PC-9 (cell line): ENCODE results near the gene LTC4S. TPM values are rescaled to one million over a fixed set of nuclear protein-coding genes. Genes with fewer than 3 reads are reported as not detected.

Experiments used
- BruUV-seq: library from RNA; stranded (reverse); fragments of 400-500 nt; replicated peaks from 2 replicates; lab custom pipeline; 2021; lab: Mats Ljungman, UMichigan
- CTCF ChIA-PET: fragments of 300-600 bp; sonication (Branson Sonifier 250); formaldehyde crosslinking; loops from one replicate; lab custom pipeline; 2022; ENCODE audit warnings: antibody characterized with exemption; lab: Charles Lee
- POLR2A ChIA-PET: fragments of 300-600 bp; sonication (Branson Sonifier 250); formaldehyde crosslinking; loops from one replicate; lab custom pipeline; 2022; ENCODE audit warnings: antibody characterized with exemption; ENCODE audit not compliant: unreplicated experiment; lab: Charles Lee
- DNase-seq, 2 experiments: peaks; one replicate each; pipeline versions ENCODE4 v3.0.0 to v3.0.0-alpha.2; 2015 to 2022; ENCODE audit warnings: mixed read lengths in 1 of 2
- H2AFZ ChIP-seq: fragments of 200-600 bp; sonication (generic); 2 replicates; pipeline ENCODE4 v1.8.1; 2017; ENCODE audit warnings: antibody characterized with exemption
- H3F3A ChIP-seq: fragments of 200-600 bp; sonication (generic); 2 replicates; pipeline ENCODE4 v1.8.1; 2017; ENCODE audit warnings: antibody characterized with exemption, mild to moderate bottlenecking, low read depth; ENCODE audit not compliant: insufficient read depth
- H3K27ac ChIP-seq: fragments of 200-600 bp; sonication (generic); 2 replicates; pipeline ENCODE4 v1.6.1; 2016; ENCODE audit warnings: mixed run types
- H3K27me3 ChIP-seq: fragments of 200-600 bp; sonication (generic); 2 replicates; pipeline ENCODE4 v1.6.1; 2016; ENCODE audit warnings: low read depth, mixed run types; ENCODE audit not compliant: insufficient read depth
- H3K36me3 ChIP-seq: fragments of 200-600 bp; sonication (generic); 2 replicates; pipeline ENCODE4 v1.6.1; 2016; ENCODE audit warnings: low read depth, mixed run types
- H3K4me1 ChIP-seq: fragments of 200-600 bp; sonication (generic); replicated peaks from 2 replicates; pipeline ENCODE4 v1.6.1; 2016; ENCODE audit warnings: mixed run types; ENCODE audit not compliant: insufficient read depth
- H3K4me2 ChIP-seq: fragments of 200-600 bp; sonication (generic); 2 replicates; pipeline ENCODE4 v1.6.1; 2017; ENCODE audit warnings: mixed run types
- H3K4me3 ChIP-seq: fragments of 200-600 bp; sonication (generic); 2 replicates; pipeline ENCODE4 v1.6.1; 2016; ENCODE audit warnings: mixed run types
- H3K79me2 ChIP-seq: fragments of 200-600 bp; sonication (generic); 2 replicates; pipeline ENCODE4 v1.6.1; 2017; ENCODE audit warnings: low read depth, mixed run types
- H3K9me2 ChIP-seq: fragments of 200-600 bp; sonication (generic); 2 replicates; pipeline ENCODE4 v1.8.1; 2017; ENCODE audit warnings: mild to moderate bottlenecking; ENCODE audit not compliant: insufficient read depth
- H3K9me3 ChIP-seq: fragments of 200-600 bp; sonication (generic); 2 replicates; pipeline ENCODE4 v1.8.1; 2016; ENCODE audit warnings: low read depth; ENCODE audit not compliant: insufficient read depth
- H4K20me1 ChIP-seq: fragments of 200-600 bp; sonication (generic); 2 replicates; pipeline ENCODE4 v1.8.1; 2017; ENCODE audit not compliant: insufficient read depth
- CTCF ChIP-seq: fragments of 200-600 bp; sonication (generic); conservative IDR thresholded peaks from 2 replicates; pipeline ENCODE4 v1.6.1; 2017; ENCODE audit warnings: mixed run types, antibody characterized with exemption, mild to moderate bottlenecking, moderate library complexity
- EZH2 ChIP-seq: fragments of 200-600 bp; sonication (generic); IDR thresholded peaks from 2 replicates; pipeline ENCODE4 v1.8.0; 2017; ENCODE audit warnings: antibody characterized with exemption, low read depth
- intact Hi-C: fragments of 100-400 bp; cut with micrococcal nuclease; formaldehyde crosslinking; loops from one replicate; pipeline ENCODE4 v1.10.0; 2022; ENCODE audit not compliant: unreplicated experiment
- total RNA-seq: library from RNA; stranded (reverse); gene quantifications from 2 replicates; pipeline ENCODE4 v1.2.3, GENCODE V29; 2021

Gene LTC4S
- total RNA-seq, 1 experiment from 2014 or later: 9.7 TPM

GRCh38 chr5:179812135-179812825 is 18.5 kb downstream of the LTC4S start:
- no peak overlapping the region for H3K4me2 ChIP-seq
- no peaks in the 10 kb centered on the region; the same call in 1 of the 2 replicates for H3K36me3 ChIP-seq
- H3K4me1 ChIP-seq: peaks cover 14% of the 10 kb centered on the region; the same call in 1 of the 2 replicates
- H3F3A ChIP-seq: peaks cover 28% of the 10 kb centered on the region; the same call in 1 of the 2 replicates
- no peak overlapping the region for H3K4me3 ChIP-seq
- POLR2A ChIA-PET: no interaction called here
- BruUV-seq: no TSS peak
- H3K9me2 ChIP-seq: no peaks in the 10 kb centered on the region
- no peak overlapping the region for H3K27ac ChIP-seq
- H4K20me1 ChIP-seq: no peaks in the 10 kb centered on the region
- H3K27me3 ChIP-seq: no peaks in the 10 kb centered on the region
- no peak for TF ChIP-seq EZH2
- no peak for TF ChIP-seq CTCF
- intact Hi-C loops: no loop called here
- peaks cover 10% of the 10 kb centered on the region; the same call in 1 of the 2 replicates for H3K79me2 ChIP-seq
- no peaks in the 10 kb centered on the region; the same call in 1 of the 2 replicates for H3K9me3 ChIP-seq
- H2AFZ ChIP-seq: no peak overlapping the region
- no peak for DNase-seq
- CTCF ChIA-PET: no interaction called here

- no peak overlapping the region for H2AFZ ChIP-seq
- no peaks in the 10 kb centered on the region; the same call in 1 of the 2 replicates for H3K9me3 ChIP-seq
- H3K27me3 ChIP-seq: no peaks in the 10 kb centered on the region
- H3K36me3 ChIP-seq: no peaks in the 10 kb centered on the region; the same call in 1 of the 2 replicates
- POLR2A ChIA-PET: interaction anchor here (0.6 kb wide), 1 partner anchor 25 kb away, joined by 8 read pairs; no protein-coding TSS in a partner anchor
- CTCF ChIA-PET: no interaction called here
- H3K4me2 ChIP-seq: no peak overlapping the region
- H3K27ac ChIP-seq: no peak overlapping the region
- H3K4me1 ChIP-seq: peaks cover 14% of the 10 kb centered on the region
- no peaks in the 10 kb centered on the region for H4K20me1 ChIP-seq
- intact Hi-C loops: no loop called here
- no peak overlapping the region for H3K4me3 ChIP-seq
- peaks cover 26% of the 10 kb centered on the region; the same call in 1 of the 2 replicates for H3F3A ChIP-seq
- no peak for DNase-seq
- no peaks in the 10 kb centered on the region for H3K9me2 ChIP-seq
- H3K79me2 ChIP-seq: peaks cover 3% of the 10 kb centered on the region; the same call in 1 of the 2 replicates
- BruUV-seq: no TSS peak
- TF ChIP-seq CTCF: no peak
These were observed 19.3 kb downstream of the LTC4S start for GRCh38 chr5:179812997-179813607.

GRCh38 chr5:179814090-179814489 is 20.3 kb downstream of the LTC4S start:
- BruUV-seq: no TSS peak
- Histone ChIP-seq H3K9me2 (no peaks in the 10 kb centered on the region), H4K20me1 (no peaks in the 10 kb centered on the region), H3K27ac (no peak overlapping the region), H3F3A (peaks cover 28% of the 10 kb centered on the region; the same call in 1 of the 2 replicates), H2AFZ (no peak overlapping the region), H3K4me2 (no peak overlapping the region), H3K4me3 (no peak overlapping the region), H3K9me3 (no peaks in the 10 kb centered on the region; the same call in 1 of the 2 replicates), H3K27me3 (no peaks in the 10 kb centered on the region), H3K4me1 (peaks cover 16% of the 10 kb centered on the region), H3K79me2 (no peaks in the 10 kb centered on the region), H3K36me3 (no peaks in the 10 kb centered on the region; the same call in 1 of the 2 replicates)
- ChIA-PET POLR2A (interaction anchor here (0.6 kb wide), 1 partner anchor 24 kb away, joined by 8 read pairs; no protein-coding TSS in a partner anchor), CTCF (no interaction called here)
- DNase-seq: no peak
- intact Hi-C loops: no loop called here
- TF ChIP-seq EZH2 (no peak), CTCF (no peak)
